Astrocyte (in vitro differentiated cells and primary cell): ENCODE data around the gene NXPH1.

Experiments used
- CTCF ChIP-seq: IDR thresholded peaks from 2 replicates; pipeline ENCODE4 v1.5.1; 2011; ENCODE audit warnings: low read depth, mild to moderate bottlenecking, inconsistent platforms, low read length, moderate library complexity; ENCODE audit not compliant: insufficient read depth
- EZH2 ChIP-seq: IDR thresholded peaks from 2 replicates; pipeline ENCODE4 v1.6.1; 2012; ENCODE audit warnings: mild to moderate bottlenecking, low read length, inconsistent platforms; ENCODE audit not compliant: insufficient read depth

GRCh38 chr7:8601121-8601520 is 167.7 kb downstream of the NXPH1 start:
- TF ChIP-seq CTCF (no peak), EZH2 (no peak)
